ENCODE measurements around the gene RFX1.

GRCh38 chr19:13963603-13964105, 42.5 kb downstream of the RFX1 start:
- TF ChIP-seq TAF1 (conservative IDR thresholded peaks at IDR 0.05) (no peak), CTCF (IDR thresholded peaks at IDR 0.05; ENCODE audit: low read depth, low read length, missing input control) (no peak), HNF4A (conservative IDR thresholded peaks at IDR 0.05) (no peak), NR2F2 (IDR thresholded peaks at IDR 0.05) (no peak), YY1 (IDR thresholded peaks at IDR 0.05) (no peak), HNF4G (IDR thresholded peaks at IDR 0.05) (no peak), EGR1 (IDR thresholded peaks at IDR 0.05; ENCODE audit: low read depth in 2 of 2) (no peak), REST (IDR thresholded peaks at IDR 0.05) (no peak), RAD21 (IDR thresholded peaks at IDR 0.05) (no peak), ATF3 (IDR thresholded peaks at IDR 0.05) (no peak), RXRA (IDR thresholded peaks at IDR 0.05) (no peak)

Data from liver (tissue), 3 donors.